ENCODE results near the gene SPAG16. TPM values are rescaled to one million over a fixed set of nuclear protein-coding genes. Genes with fewer than 3 reads are reported as not detected.

The SPAG16 gene
- total RNA-seq, 2 donors from 2014 or later: 5.3 to 6.6 TPM

Other genes with a start within 250 kb of the SPAG16 start
- 10 to 100 TPM; 48.3 to 80.0 TPM for gene IKZF2, start 132.9 kb upstream of the SPAG16 start, total RNA-seq